ENCODE results near the gene TCFL5.

The TCFL5 gene

GRCh38 chr20:62820962-62821725 lies 40.5 kb downstream of the TCFL5 start:
- DNase-seq, result no peak

- DNase-seq, result no peak
Observed at GRCh38 chr20:62820208-62820961, 41.2 kb downstream of the TCFL5 start.

GRCh38 chr20:62819494-62820174 lies 42.0 kb downstream of the TCFL5 start:
- no peak for DNase-seq

GRCh38 chr20:62818592-62819493 lies 42.8 kb downstream of the TCFL5 start:
- peak; percentile 58 for DNase-seq

GRCh38 chr20:62817975-62818591 lies 43.5 kb downstream of the TCFL5 start:
- DNase-seq, result no peak

- no peak for DNase-seq
Observed at GRCh38 chr20:62816884-62817873, 44.4 kb downstream of the TCFL5 start, which contains the start of gene COL9A3. COL9A3 (plus strand) TSS chr20:62817050; CDS start chr20:62817065, 15 bp downstream.

- DNase-seq, result no peak
Observed at GRCh38 chr20:62816031-62816883, 45.4 kb downstream of the TCFL5 start.

- peak; percentile 61 for DNase-seq
Observed at GRCh38 chr20:62815066-62815991, 46.3 kb downstream of the TCFL5 start.

- DNase-seq, result no peak
Observed at GRCh38 chr20:62814709-62815065, 46.9 kb downstream of the TCFL5 start.

- DNase-seq, result no peak
Observed at GRCh38 chr20:62814060-62814708, 47.4 kb downstream of the TCFL5 start.

GRCh38 chr20:62813588-62813987 lies 48.0 kb downstream of the TCFL5 start:
- DNase-seq, result no peak

GRCh38 chr20:62812907-62813200 lies 48.8 kb downstream of the TCFL5 start:
- no peak for DNase-seq

- DNase-seq, result no peak
Observed at GRCh38 chr20:62812181-62812906, 49.3 kb downstream of the TCFL5 start.

- no peak for DNase-seq
Observed at GRCh38 chr20:62811720-62812119, 49.9 kb downstream of the TCFL5 start.

GRCh38 chr20:62811320-62811719 lies 50.3 kb downstream of the TCFL5 start:
- no peak for DNase-seq

- DNase-seq, result no peak
Observed at GRCh38 chr20:62809530-62810428, 51.8 kb downstream of the TCFL5 start.
